Type B pancreatic cell (in vitro differentiated cells): ENCODE data around the gene NLE1. TPM values are rescaled to one million over a fixed set of nuclear protein-coding genes. Genes with fewer than 3 reads are reported as not detected.

ENCODE experiments used
- DNase-seq: peaks from one replicate; pipeline ENCODE4 v3.0.0; 2021; ENCODE audit warnings: mixed read lengths; ENCODE audit not compliant: unreplicated experiment; ENCODE audit errors: extremely low spot score
- H3K27ac Mint-ChIP-seq: 2 replicates; pipeline ENCODE4 v1.8.0; 2021; ENCODE audit warnings: mild to moderate bottlenecking, mixed read lengths
- H3K27me3 Mint-ChIP-seq: 2 replicates; pipeline ENCODE4 v1.8.0; 2021; ENCODE audit warnings: mixed read lengths
- H3K36me3 Mint-ChIP-seq: 2 replicates; pipeline ENCODE4 v1.8.0; 2021; ENCODE audit warnings: mixed read lengths
- H3K4me1 Mint-ChIP-seq: one replicate; pipeline ENCODE4 v1.8.0; 2021; ENCODE audit warnings: mixed read lengths; ENCODE audit not compliant: unreplicated experiment
- H3K4me3 Mint-ChIP-seq: 2 replicates; pipeline ENCODE4 v1.8.0; 2021; ENCODE audit warnings: mild to moderate bottlenecking, mixed read lengths
- H3K9me3 Mint-ChIP-seq: 2 replicates; pipeline ENCODE4 v1.8.0; 2021; ENCODE audit warnings: mixed read lengths
- CTCF ChIP-seq: fragments of 200-600 bp; sonication (generic); conservative IDR thresholded peaks from 2 replicates; pipeline ENCODE4 v1.5.0; 2021; ENCODE audit warnings: antibody characterized with exemption, mild to moderate bottlenecking
- long read RNA-seq: library from polyadenylated mRNA; unstranded; transcript quantifications from one replicate; pipeline ENCODE4 v2.0.0, GENCODE V29; 2020
- total RNA-seq: library from RNA; stranded (reverse); gene quantifications from 2 replicates; pipeline ENCODE4 v1.2.1, GENCODE V29; 2021; ENCODE audit warnings: low replicate concordance

Gene NLE1
- total RNA-seq: 18.8 and 24.9 TPM in 2 replicates
- long read RNA-seq, full-length matches to known transcripts: 36 of 44 reads
- long read RNA-seq, partial matches to known transcripts: 2 of 44 reads
- long read RNA-seq, other reads (novel, unspliced or antisense): 6 of 44 reads

- Mint-ChIP-seq H3K4me3 (peak within 1 kb of the TSS; percentile 88), H3K4me1 (peaks cover 3% of the 10 kb centered on the region), H3K27ac (no peak within 1 kb of the TSS), H3K9me3 (no peaks in the 10 kb centered on the region), H3K27me3 (peaks cover 1% of the 10 kb centered on the region), H3K36me3 (no peaks in the 10 kb centered on the region)
- TF ChIP-seq CTCF: peak; percentile 98
- DNase-seq: peak; percentile 89
Measured at GRCh38 chr17:35141681-35142466, at the start of gene NLE1. Gene NLE1 (minus strand): TSS chr17:35142303. CDS start chr17:35142275, 28 bp downstream.

- H3K27ac Mint-ChIP-seq: no peak overlapping the region
- H3K4me1 Mint-ChIP-seq: no peaks in the 10 kb centered on the region
- no peaks in the 10 kb centered on the region for H3K36me3 Mint-ChIP-seq
Measured at GRCh38 chr17:35191001-35191695, 49.0 kb upstream of the NLE1 start.

GRCh38 chr17:35189291-35189690 lies 47.2 kb upstream of the NLE1 start:
- H3K9me3 Mint-ChIP-seq: no peaks in the 10 kb centered on the region
- no peaks in the 10 kb centered on the region for H3K4me1 Mint-ChIP-seq
- H3K27ac Mint-ChIP-seq: no peak overlapping the region
- no peaks in the 10 kb centered on the region for H3K36me3 Mint-ChIP-seq
- TF ChIP-seq CTCF: no peak
- H3K4me3 Mint-ChIP-seq: no peak overlapping the region
- DNase-seq: no peak
- H3K27me3 Mint-ChIP-seq: peaks cover 8% of the 10 kb centered on the region

More at GRCh38 chr17:35191001-35191695, 49.0 kb upstream of the NLE1 start:
- Mint-ChIP-seq H3K9me3 (peaks cover under 1% of the 10 kb centered on the region), H3K4me3 (no peak overlapping the region), H3K27me3 (peaks cover 8% of the 10 kb centered on the region)
- TF ChIP-seq CTCF: no peak
- DNase-seq: no peak

- Mint-ChIP-seq H3K36me3 (no peaks in the 10 kb centered on the region), H3K4me3 (peak overlapping the region; percentile 42), H3K9me3 (no peaks in the 10 kb centered on the region), H3K27ac (peak overlapping the region; percentile 90), H3K27me3 (peaks cover 18% of the 10 kb centered on the region), H3K4me1 (no peaks in the 10 kb centered on the region)
- no peak for TF ChIP-seq CTCF
- no peak for DNase-seq
Measured at GRCh38 chr17:35188111-35188510, 46.0 kb upstream of the NLE1 start.

GRCh38 chr17:35187481-35187880 lies 45.4 kb upstream of the NLE1 start:
- Mint-ChIP-seq H3K9me3 (no peaks in the 10 kb centered on the region), H3K27ac (peak overlapping the region; percentile 90), H3K27me3 (peaks cover 25% of the 10 kb centered on the region), H3K4me3 (peak overlapping the region; percentile 30), H3K36me3 (no peaks in the 10 kb centered on the region), H3K4me1 (no peaks in the 10 kb centered on the region)
- no peak for TF ChIP-seq CTCF
- no peak for DNase-seq
